ENCODE results near the gene UBN2. TPM values are rescaled to one million over a fixed set of nuclear protein-coding genes. Genes with fewer than 3 reads are reported as not detected.
"Not testable (repeated sequence)": the region's sequence is repeated elsewhere in the genome, so short reads cannot be mapped to it uniquely, and the experiment has no call there.

UBN2 gene
- total RNA-seq, 2 donors from 2014 or later, result 13.9 to 25.2 TPM

DNA sequence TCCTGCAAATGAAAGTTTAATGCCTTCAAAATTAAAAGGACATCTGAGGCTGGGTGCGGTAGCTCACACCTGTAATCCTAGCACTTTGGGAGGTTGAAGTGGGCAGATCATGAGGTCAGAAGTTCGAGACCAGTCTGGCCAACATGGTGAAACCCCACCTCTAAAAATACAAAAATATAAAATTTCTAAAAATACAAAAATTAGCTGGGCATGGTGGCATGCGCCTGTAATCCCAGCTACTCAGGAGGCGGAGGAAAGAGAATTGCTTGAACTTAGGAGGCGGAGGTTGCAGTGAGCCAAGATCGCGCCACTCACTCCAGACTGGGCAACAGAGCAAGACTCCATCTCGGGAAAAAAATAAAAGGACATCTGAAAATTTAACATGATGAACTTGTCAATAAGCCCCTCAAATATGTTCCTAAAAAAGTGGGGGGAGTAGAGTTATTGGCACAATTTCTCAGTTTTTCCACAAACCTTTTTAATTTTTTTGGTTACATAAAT, 4.0 kb upstream of the UBN2 start:
- H3K4me1 ChIP-seq (replicated peaks); intact Hi-C loops (cut with DNase I); H3K36me3 ChIP-seq; DNase-seq (ENCODE audit: low spot score); H3K27me3 ChIP-seq (replicated peaks; ENCODE audit: insufficient read depth); H3K9me3 ChIP-seq; H3K4me3 ChIP-seq; H3K27ac ChIP-seq: not testable (repeated sequence)
- 95% methylated on average over 8 of the region's 8 CpGs for WGBS

GRCh38 chr7:139230023-139230422, 1.0 kb upstream of the UBN2 start:
- intact Hi-C loops (cut with DNase I), result loop anchor here (5.0 to 10.0 kb wide), 2 partner anchors 98 to 135 kb away; a partner anchor contains a TSS
- H3K4me3 ChIP-seq, result peak overlapping the region; percentile 98 to 100

GRCh38 chr7:139230484-139230773, 608 bp upstream of the UBN2 start:
- Histone ChIP-seq H3K4me1 (replicated peaks) (no peaks in the 10 kb centered on the region), H3K9me3 (no peaks in the 10 kb centered on the region), H3K36me3 (no peaks in the 10 kb centered on the region), H3K27me3 (replicated peaks; ENCODE audit: insufficient read depth) (no peaks in the 10 kb centered on the region), H3K27ac (peak overlapping the region; percentile 96 to 98), H3K4me3 (peak overlapping the region; percentile 98 to 100)
- TF ChIP-seq POLR2AphosphoS5 (IDR thresholded peaks at IDR 0.05), result no peak
- TF ChIP-seq CTCF (IDR thresholded peaks at IDR 0.05), result no peak
- no peak for TF ChIP-seq POLR2A (IDR thresholded peaks at IDR 0.05)
- no peak for DNase-seq (ENCODE audit: low spot score)
- intact Hi-C loops (cut with DNase I), result loop anchor here (5.0 to 10.0 kb wide), 2 partner anchors 98 to 134 kb away; a partner anchor contains a TSS
- 3% methylated on average over 12 of the region's 12 CpGs for WGBS

More at GRCh38 chr7:139230023-139230422, 1.0 kb upstream of the UBN2 start:
- Histone ChIP-seq H3K36me3 (no peaks in the 10 kb centered on the region), H3K27me3 (replicated peaks; ENCODE audit: insufficient read depth) (no peaks in the 10 kb centered on the region), H3K27ac (peak overlapping the region in 1 of 2 donors; percentile 96), H3K9me3 (no peaks in the 10 kb centered on the region), H3K4me1 (replicated peaks) (no peaks in the 10 kb centered on the region)
- WGBS, result 76% methylated on average over 8 of the region's 8 CpGs
- no peak for TF ChIP-seq POLR2AphosphoS5 (IDR thresholded peaks at IDR 0.05)
- no peak for TF ChIP-seq POLR2A (IDR thresholded peaks at IDR 0.05)
- TF ChIP-seq CTCF (IDR thresholded peaks at IDR 0.05), result no peak
- DNase-seq (ENCODE audit: low spot score), result no peak

DNA sequence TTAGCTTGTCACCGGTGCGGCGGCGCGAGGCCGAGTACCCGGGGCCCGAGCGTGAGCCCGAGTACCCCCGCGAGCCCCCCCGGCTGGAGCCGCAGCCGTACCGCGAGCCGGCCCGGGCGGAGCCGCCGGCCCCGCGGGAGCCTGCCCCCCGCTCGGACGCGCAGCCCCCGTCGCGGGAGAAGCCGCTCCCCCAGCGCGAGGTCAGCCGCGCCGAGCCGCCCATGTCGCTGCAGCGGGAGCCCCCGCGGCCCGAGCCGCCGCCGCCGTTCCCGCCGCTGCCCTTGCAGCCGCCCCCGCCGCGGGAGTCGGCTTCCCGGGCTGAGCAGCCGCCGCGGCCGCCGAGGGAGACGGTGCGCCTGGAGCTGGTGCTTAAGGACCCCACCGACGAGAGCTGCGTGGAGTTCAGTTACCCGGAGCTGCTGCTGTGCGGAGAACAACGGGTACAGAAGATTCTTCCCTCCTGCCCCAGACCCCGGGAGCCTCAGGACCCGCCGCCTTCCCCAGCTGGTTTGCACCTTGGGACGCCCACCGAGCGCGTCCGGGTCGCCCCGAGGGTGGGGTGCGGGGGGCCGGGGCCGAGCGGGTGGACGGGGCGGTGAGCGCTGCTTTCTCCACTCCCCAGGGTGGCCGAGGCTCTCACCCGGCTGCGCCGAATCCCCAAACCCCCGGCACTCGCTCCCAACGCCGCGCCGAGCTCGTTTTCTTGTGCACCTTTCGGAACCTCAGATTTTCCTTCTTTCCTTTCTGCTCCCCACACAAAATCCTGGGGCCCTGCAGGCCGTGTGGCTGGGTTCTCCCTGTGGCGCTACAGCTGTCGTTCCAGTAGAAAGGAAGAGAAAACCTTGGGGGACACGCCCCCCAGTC, 708 bp downstream of the UBN2 start:
- WGBS, result under 1% methylated on average over 59 of the region's 101 CpGs

GRCh38 chr7:139232377-139232717, 1.3 kb downstream of the UBN2 start:
- no peaks in the 10 kb centered on the region for H3K36me3 ChIP-seq
- H3K27me3 ChIP-seq (replicated peaks; ENCODE audit: insufficient read depth), result no peaks in the 10 kb centered on the region
- TF ChIP-seq CTCF (IDR thresholded peaks at IDR 0.05), result no peak
- TF ChIP-seq POLR2A (IDR thresholded peaks at IDR 0.05), result no peak
- no peak for TF ChIP-seq POLR2AphosphoS5 (IDR thresholded peaks at IDR 0.05)
- 3% methylated on average over 8 of the region's 8 CpGs for WGBS
- H3K4me3 ChIP-seq, result peak overlapping the region; percentile 98 to 100
- peak; percentile 22 for DNase-seq (ENCODE audit: low spot score)
- no peaks in the 10 kb centered on the region for H3K4me1 ChIP-seq (replicated peaks)
- peak overlapping the region; percentile 96 to 98 for H3K27ac ChIP-seq
- intact Hi-C loops (cut with DNase I), result loop anchor here (5.0 to 10.0 kb wide), 2 partner anchors 100 to 132 kb away; a partner anchor contains a TSS
- no peaks in the 10 kb centered on the region for H3K9me3 ChIP-seq

More for the DNA sequence above, 708 bp downstream of the UBN2 start:
- H3K36me3 ChIP-seq, result no peaks in the 10 kb centered on the region
- H3K4me3 ChIP-seq, result peak overlapping the region; percentile 98 to 100
- no peaks in the 10 kb centered on the region for H3K4me1 ChIP-seq (replicated peaks)
- DNase-seq (ENCODE audit: low spot score), result peak; percentile 7
- TF ChIP-seq CTCF (IDR thresholded peaks at IDR 0.05) (no peak), POLR2AphosphoS5 (IDR thresholded peaks at IDR 0.05) (peak; percentile 7)
- no peaks in the 10 kb centered on the region for H3K27me3 ChIP-seq (replicated peaks; ENCODE audit: insufficient read depth)
- peak overlapping the region; percentile 96 to 98 for H3K27ac ChIP-seq
- intact Hi-C loops (cut with DNase I), result loop anchor here (5.0 to 10.0 kb wide), 2 partner anchors 99 to 133 kb away; a partner anchor contains a TSS
- H3K9me3 ChIP-seq, result no peaks in the 10 kb centered on the region

Data from prostate gland (tissue), 2 donors.